Parathyroid adenoma (tissue), 2 donors: ENCODE results near the gene SH3BP2.

Experiments
- H2AFZ ChIP-seq: fragments of 300-600 bp; sonication (generic); one replicate; pipeline ENCODE4 v1.7.0; 2017; ENCODE audit warnings: antibody characterized with exemption, mild to moderate bottlenecking
- H3K27ac ChIP-seq: fragments of 300-600 bp; sonication (generic); one replicate; pipeline ENCODE4 v1.7.0; 2017
- H3K27me3 ChIP-seq: fragments of 300-600 bp; sonication (generic); one replicate; pipeline ENCODE4 v1.7.0; 2017; ENCODE audit warnings: low read length; ENCODE audit not compliant: control insufficient read depth, insufficient read depth
- H3K36me3 ChIP-seq: fragments of 300-600 bp; sonication (generic); one replicate; pipeline ENCODE4 v1.7.0; 2017; ENCODE audit warnings: low read length; ENCODE audit not compliant: control insufficient read depth, insufficient read depth
- H3K4me1 ChIP-seq: fragments of 300-600 bp; sonication (generic); one replicate; pipeline ENCODE4 v1.7.0; 2017; ENCODE audit warnings: control low read depth
- H3K4me2 ChIP-seq: fragments of 300-600 bp; sonication (generic); one replicate; pipeline ENCODE4 v1.7.0; 2017; ENCODE audit warnings: low read length
- H3K4me3 ChIP-seq: fragments of 300-600 bp; sonication (generic); one replicate; pipeline ENCODE4 v1.7.0; 2017; ENCODE audit warnings: low read depth, low read length
- H3K79me2 ChIP-seq: fragments of 300-600 bp; sonication (generic); one replicate; pipeline ENCODE4 v1.7.0; 2017; ENCODE audit warnings: control low read depth
- H3K9ac ChIP-seq: fragments of 300-600 bp; sonication (generic); one replicate; pipeline ENCODE4 v1.7.0; 2017; ENCODE audit warnings: mild to moderate bottlenecking
- H3K9me3 ChIP-seq: fragments of 300-600 bp; sonication (generic); one replicate; pipeline ENCODE4 v1.7.0; 2017; ENCODE audit warnings: low read length; ENCODE audit not compliant: control insufficient read depth
- TF ChIP-seq, protein P1 (sequence below): fragments of 300-600 bp; sonication (generic); IDR thresholded peaks from one replicate; pipeline ENCODE4 v1.7.0; 2017; ENCODE audit warnings: antibody characterized with exemption, mild to moderate bottlenecking
- donor health status: primary hyperparathyroidism.

Gene SH3BP2

DNA sequence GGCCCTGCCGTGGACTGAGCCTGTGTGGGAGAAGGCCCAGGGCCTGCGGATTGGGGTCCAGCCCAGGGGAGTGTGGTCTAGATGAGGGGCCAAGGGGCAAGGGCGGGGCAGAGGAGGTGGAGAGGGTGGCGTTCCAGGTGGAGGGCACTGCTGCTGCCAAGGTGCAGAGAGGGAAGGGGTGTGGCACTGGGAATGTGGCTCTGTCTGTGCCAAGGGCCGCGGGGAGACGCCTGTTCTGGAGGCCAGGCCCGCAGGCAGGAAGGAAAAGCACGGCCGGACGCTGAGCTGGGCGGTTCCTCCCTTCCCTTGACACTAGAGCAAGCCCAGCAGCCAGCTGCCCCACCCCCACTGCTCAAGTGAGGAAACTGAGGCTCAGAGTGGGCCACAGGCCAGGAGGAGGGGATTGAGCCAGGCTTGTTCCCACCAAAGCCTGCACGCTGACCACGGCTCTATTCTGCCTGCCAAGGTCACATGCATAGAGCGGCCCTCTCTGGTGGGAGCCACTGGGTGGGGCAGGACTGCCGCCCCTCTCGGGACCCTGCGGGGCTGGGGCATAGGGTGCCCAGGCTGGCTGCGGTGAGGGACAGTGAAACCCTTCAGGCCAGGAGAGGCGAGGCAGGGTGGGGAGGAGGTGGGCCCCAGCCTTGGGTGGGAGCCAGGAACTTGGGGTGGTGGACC, 13.0 kb downstream of the SH3BP2 start:
- H3K79me2 ChIP-seq, result peaks cover 26% of the 10 kb centered on the region
- no peak overlapping the region for H3K27ac ChIP-seq
- no peak overlapping the region for H2AFZ ChIP-seq
- H3K9me3 ChIP-seq, result no peaks in the 10 kb centered on the region
- H3K4me2 ChIP-seq, result no peak overlapping the region
- no peak overlapping the region for H3K9ac ChIP-seq
- no peak overlapping the region for H3K4me3 ChIP-seq
- H3K36me3 ChIP-seq, result no peaks in the 10 kb centered on the region
- H3K4me1 ChIP-seq, result no peaks in the 10 kb centered on the region
- H3K27me3 ChIP-seq, result no peaks in the 10 kb centered on the region
- TF ChIP-seq, protein P1, sequence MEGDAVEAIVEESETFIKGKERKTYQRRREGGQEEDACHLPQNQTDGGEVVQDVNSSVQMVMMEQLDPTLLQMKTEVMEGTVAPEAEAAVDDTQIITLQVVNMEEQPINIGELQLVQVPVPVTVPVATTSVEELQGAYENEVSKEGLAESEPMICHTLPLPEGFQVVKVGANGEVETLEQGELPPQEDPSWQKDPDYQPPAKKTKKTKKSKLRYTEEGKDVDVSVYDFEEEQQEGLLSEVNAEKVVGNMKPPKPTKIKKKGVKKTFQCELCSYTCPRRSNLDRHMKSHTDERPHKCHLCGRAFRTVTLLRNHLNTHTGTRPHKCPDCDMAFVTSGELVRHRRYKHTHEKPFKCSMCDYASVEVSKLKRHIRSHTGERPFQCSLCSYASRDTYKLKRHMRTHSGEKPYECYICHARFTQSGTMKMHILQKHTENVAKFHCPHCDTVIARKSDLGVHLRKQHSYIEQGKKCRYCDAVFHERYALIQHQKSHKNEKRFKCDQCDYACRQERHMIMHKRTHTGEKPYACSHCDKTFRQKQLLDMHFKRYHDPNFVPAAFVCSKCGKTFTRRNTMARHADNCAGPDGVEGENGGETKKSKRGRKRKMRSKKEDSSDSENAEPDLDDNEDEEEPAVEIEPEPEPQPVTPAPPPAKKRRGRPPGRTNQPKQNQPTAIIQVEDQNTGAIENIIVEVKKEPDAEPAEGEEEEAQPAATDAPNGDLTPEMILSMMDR, result no peak

DNA sequence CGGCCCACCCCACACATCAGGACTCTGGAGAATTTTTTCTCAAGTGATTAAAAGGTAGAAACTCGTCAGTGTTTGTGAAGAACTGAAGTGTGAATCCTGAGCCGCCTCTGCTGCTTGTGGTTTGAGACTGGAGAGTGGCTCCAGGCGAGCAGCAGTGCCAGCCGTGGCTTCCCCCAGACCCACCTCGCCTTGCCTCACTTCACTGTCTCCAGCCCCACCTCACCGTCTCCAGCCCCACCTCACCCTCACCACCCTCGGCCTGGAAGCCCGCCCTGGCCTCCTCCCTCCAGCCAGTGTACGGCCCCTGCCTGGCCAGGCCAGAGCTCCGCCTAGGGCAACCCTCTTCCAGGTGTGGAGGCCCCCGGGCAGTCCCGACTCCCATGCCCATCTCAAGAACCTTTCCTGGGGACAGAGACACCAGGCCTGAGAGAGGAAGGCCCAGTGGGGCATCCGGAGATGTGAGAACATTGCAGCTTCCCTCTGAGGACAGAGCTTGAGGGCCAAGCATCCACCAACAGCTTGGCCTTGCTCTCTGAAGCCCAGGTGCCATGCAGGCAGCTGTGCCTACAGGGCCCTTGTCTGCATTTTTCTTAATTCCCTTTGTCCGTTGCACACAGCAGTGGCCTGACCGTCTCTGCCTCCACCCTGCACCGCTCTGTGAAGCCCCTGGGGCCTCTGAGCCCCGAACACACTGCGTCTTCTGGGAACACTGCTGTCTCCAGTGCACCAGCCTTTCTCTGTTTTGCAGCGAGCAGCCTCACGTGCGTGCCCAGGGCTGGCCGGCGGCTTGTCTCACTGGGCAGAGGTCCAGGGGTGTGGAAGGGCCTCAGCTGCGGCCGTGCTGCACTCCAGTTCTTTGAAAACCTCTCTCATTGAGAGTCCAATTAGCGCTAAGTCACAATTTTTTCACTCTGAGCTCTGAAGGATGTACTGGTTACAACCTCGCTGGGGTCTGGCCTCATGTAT, 13.8 kb downstream of the SH3BP2 start:
- H3K36me3 ChIP-seq, result no peaks in the 10 kb centered on the region
- no peak overlapping the region for H3K4me3 ChIP-seq
- H3K4me1 ChIP-seq, result peaks cover 6% of the 10 kb centered on the region
- peaks cover 24% of the 10 kb centered on the region for H3K79me2 ChIP-seq
- H3K9ac ChIP-seq, result no peak overlapping the region
- H3K4me2 ChIP-seq, result no peak overlapping the region
- H3K9me3 ChIP-seq, result no peaks in the 10 kb centered on the region
- no peak overlapping the region for H3K27ac ChIP-seq
- H2AFZ ChIP-seq, result no peak overlapping the region
- TF ChIP-seq, protein P1, result no peak
- no peaks in the 10 kb centered on the region for H3K27me3 ChIP-seq

DNA sequence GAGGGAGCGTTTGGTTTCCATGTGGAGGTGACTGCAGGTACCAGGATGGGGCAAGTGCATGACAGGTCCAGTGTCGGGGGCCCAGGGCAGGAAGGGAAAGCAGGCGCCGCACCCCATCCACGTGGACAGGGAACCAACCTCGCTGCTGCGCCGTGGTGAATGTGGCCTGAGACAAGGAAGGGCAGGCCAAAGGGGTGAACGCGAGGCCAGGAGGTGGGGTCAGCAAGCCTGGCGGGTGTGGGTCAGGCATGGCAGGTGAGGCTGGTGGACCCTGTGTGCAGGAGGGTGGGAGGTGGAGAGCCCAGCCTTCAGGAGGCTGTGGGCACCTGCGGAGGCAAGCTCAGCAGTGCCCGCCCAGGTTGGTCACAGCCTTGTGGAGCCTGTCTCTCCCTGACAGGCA, 14.7 kb downstream of the SH3BP2 start:
- no peaks in the 10 kb centered on the region for H3K36me3 ChIP-seq
- H3K9ac ChIP-seq, result no peak overlapping the region

DNA sequence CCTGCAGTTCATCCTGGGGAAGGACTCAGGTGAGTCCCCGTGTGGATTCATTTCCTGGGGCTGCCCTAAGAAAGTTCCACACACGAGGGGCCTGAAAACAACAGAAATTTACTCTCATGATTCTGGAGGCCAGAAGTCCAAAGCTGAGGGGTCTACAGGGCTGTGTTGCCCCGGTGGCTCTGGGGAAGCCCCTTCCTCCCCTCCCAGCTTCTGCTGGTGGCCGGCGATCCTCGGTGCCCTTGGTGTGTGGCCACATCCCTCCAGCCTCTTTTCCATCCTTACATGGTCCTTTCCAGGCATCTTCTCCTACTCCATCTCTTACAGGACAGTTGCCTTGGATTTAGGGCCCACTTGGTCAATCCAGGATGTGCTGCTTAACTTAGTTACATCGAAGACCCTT, 15.1 kb downstream of the SH3BP2 start:
- peaks cover 8% of the 10 kb centered on the region for H3K4me1 ChIP-seq
- no peaks in the 10 kb centered on the region for H3K36me3 ChIP-seq
- H3K9me3 ChIP-seq, result no peaks in the 10 kb centered on the region
- peaks cover 18% of the 10 kb centered on the region for H3K79me2 ChIP-seq
- TF ChIP-seq, protein P1, result no peak
- H2AFZ ChIP-seq, result no peak overlapping the region
- H3K27me3 ChIP-seq, result no peaks in the 10 kb centered on the region
- no peak overlapping the region for H3K4me2 ChIP-seq
- H3K4me3 ChIP-seq, result no peak overlapping the region
- no peak overlapping the region for H3K27ac ChIP-seq
- H3K9ac ChIP-seq, result no peak overlapping the region

More for the DNA sequence above, 14.7 kb downstream of the SH3BP2 start:
- H3K27me3 ChIP-seq, result no peaks in the 10 kb centered on the region
- no peak overlapping the region for H2AFZ ChIP-seq
- H3K79me2 ChIP-seq, result peaks cover 22% of the 10 kb centered on the region
- H3K4me3 ChIP-seq, result no peak overlapping the region
- no peaks in the 10 kb centered on the region for H3K9me3 ChIP-seq
- H3K4me1 ChIP-seq, result peaks cover 8% of the 10 kb centered on the region
- TF ChIP-seq, protein P1, result no peak
- no peak overlapping the region for H3K27ac ChIP-seq
- H3K4me2 ChIP-seq, result no peak overlapping the region
